ENCODE data around the gene NFIX.

- TF ChIP-seq POLR2A (IDR thresholded peaks at IDR 0.05) (no peak), CTCF (IDR thresholded peaks at IDR 0.05) (no peak)
Measured at GRCh38 chr19:13090511-13091231, 95.4 kb downstream of the NFIX start.
